GM23338 (cell line): ENCODE data around the gene SLC50A1.

Experiments used
- CREB1 ChIP-seq: fragments of 250-450 bp; sonication (Bioruptor Pico); IDR thresholded peaks from 2 replicates; pipeline ENCODE4 v1.5.0; 2020; ENCODE audit warnings: low read depth, mild to moderate bottlenecking, moderate library complexity
- CTCF ChIP-seq, 2 experiments: fragments of 200-600 bp in 1 of 2; sonication (generic) in 1 of 2; conservative IDR thresholded peaks; 2 replicates each; pipeline versions ENCODE4 v1.5.1 to v1.6.1; 2016 to 2017; ENCODE audit warnings: antibody characterized with exemption in 2 of 2, low read depth in 2 of 2, mild to moderate bottlenecking in 2 of 2, moderate library complexity in 1 of 2
- ETS1 ChIP-seq: IDR thresholded peaks from 2 replicates; pipeline ENCODE4 v1.6.1; 2016; ENCODE audit warnings: antibody characterized with exemption
- EZH2 ChIP-seq: fragments of 200-600 bp; sonication (generic); IDR thresholded peaks from one replicate; pipeline ENCODE4 v1.8.0; 2017; ENCODE audit warnings: antibody characterized with exemption, mild to moderate bottlenecking, low read depth; ENCODE audit not compliant: unreplicated experiment
- EZH2phosphoT487 ChIP-seq: fragments of 200-600 bp; sonication (generic); IDR thresholded peaks from one replicate; pipeline ENCODE4 v1.8.1; 2018; ENCODE audit warnings: antibody characterized with exemption; ENCODE audit not compliant: unreplicated experiment
- JUNB ChIP-seq: IDR thresholded peaks from one replicate; pipeline ENCODE4 v1.6.1; 2016; ENCODE audit warnings: antibody characterized with exemption; ENCODE audit not compliant: unreplicated experiment
- NANOG ChIP-seq: IDR thresholded peaks from 2 replicates; pipeline ENCODE4 v1.6.1; 2016; ENCODE audit warnings: antibody characterized with exemption, borderline replicate concordance
- POLR2AphosphoS5 ChIP-seq: IDR thresholded peaks from 2 replicates; pipeline ENCODE4 v1.6.1; 2016; ENCODE audit warnings: antibody characterized with exemption, low read depth
- REST ChIP-seq: IDR thresholded peaks from one replicate; pipeline ENCODE4 v1.6.1; 2018; ENCODE audit warnings: antibody characterized with exemption; ENCODE audit not compliant: unreplicated experiment
- ZNF114 ChIP-seq: fragments of 250-450 bp; sonication (Bioruptor Pico); IDR thresholded peaks from 2 replicates; pipeline ENCODE4 v1.5.0; 2020; ENCODE audit warnings: mild to moderate bottlenecking, moderate library complexity
- ZNF331 ChIP-seq: fragments of 250-450 bp; sonication (Bioruptor Pico); IDR thresholded peaks from 2 replicates; pipeline ENCODE4 v1.5.0; 2020; ENCODE audit warnings: low read depth, mild to moderate bottlenecking, moderate library complexity
- ZNF462 ChIP-seq: fragments of 250-450 bp; sonication (Bioruptor Pico); IDR thresholded peaks from 2 replicates; pipeline ENCODE4 v1.5.0; 2020; ENCODE audit warnings: mild to moderate bottlenecking, moderate library complexity

- no peak for TF ChIP-seq CTCF (conservative IDR thresholded peaks at IDR 0.05; ENCODE audit: low read depth in 2 of 2)
- peak; percentile 78 for TF ChIP-seq EZH2
- TF ChIP-seq POLR2AphosphoS5 = no peak
- TF ChIP-seq JUNB = no peak
- TF ChIP-seq NANOG = no peak
- no peak for TF ChIP-seq EZH2phosphoT487
- TF ChIP-seq REST = no peak
- no peak for TF ChIP-seq ZNF331
- TF ChIP-seq ZNF114 (CRISPR knock-in tag) = no peak
- TF ChIP-seq ETS1 = no peak
- TF ChIP-seq CREB1 (CRISPR knock-in tag) = no peak
- no peak for TF ChIP-seq ZNF462 (CRISPR knock-in tag)
Measured at GRCh38 chr1:155127105-155127966, 8.3 kb upstream of the SLC50A1 start, which contains the start of gene EFNA1.
